Measurements from ENCODE around the gene ITLN1.

ITLN1 gene

GRCh38 chr1:160853014-160853413 lies 32.0 kb downstream of the ITLN1 start:
- no peak for DNase-seq

- DNase-seq = no peak
Observed at GRCh38 chr1:160850993-160851392, 34.0 kb downstream of the ITLN1 start.

- no peak for DNase-seq
Observed at GRCh38 chr1:160850541-160850940, 34.4 kb downstream of the ITLN1 start.

GRCh38 chr1:160846281-160846680 lies 38.7 kb downstream of the ITLN1 start:
- no peak for DNase-seq

GRCh38 chr1:160844447-160845232 lies 40.3 kb downstream of the ITLN1 start:
- no peak for DNase-seq

GRCh38 chr1:160841079-160841478 lies 43.9 kb downstream of the ITLN1 start:
- no peak for DNase-seq

GRCh38 chr1:160839746-160840145 lies 45.2 kb downstream of the ITLN1 start:
- DNase-seq = no peak

GRCh38 chr1:160838888-160839287 lies 46.1 kb downstream of the ITLN1 start:
- DNase-seq = no peak

- peak; percentile 67 for DNase-seq
Observed at GRCh38 chr1:160837558-160838205, 47.3 kb downstream of the ITLN1 start.

GRCh38 chr1:160836981-160837557 lies 47.9 kb downstream of the ITLN1 start:
- DNase-seq = no peak

- no peak for DNase-seq
Observed at GRCh38 chr1:160836561-160836960, 48.4 kb downstream of the ITLN1 start.

- no peak for DNase-seq
Observed at GRCh38 chr1:160835751-160836150, 49.2 kb downstream of the ITLN1 start.

GRCh38 chr1:160834945-160835565 lies 49.9 kb downstream of the ITLN1 start:
- DNase-seq = no peak

GRCh38 chr1:160830321-160831153 lies 54.4 kb downstream of the ITLN1 start:
- peak; percentile 82 for DNase-seq

- no peak for DNase-seq
Observed at GRCh38 chr1:160829766-160830165, 55.2 kb downstream of the ITLN1 start.

GRCh38 chr1:160827418-160827817 lies 57.6 kb downstream of the ITLN1 start:
- no peak for DNase-seq

- no peak for DNase-seq
Observed at GRCh38 chr1:160826546-160826945, 58.4 kb downstream of the ITLN1 start.

Data from stimulated activated CD4-positive, alpha-beta T cell treated with anti-CD3 and anti-CD28 coated beads, Interleukin-4, amount 100 ng/mL, for 1 hour (primary cell).